HG02678 (cell line): ENCODE data around the gene CHMP4B.

Source experiments
- ATAC-seq: cut with Tn5 transposase; IDR thresholded peaks from one replicate; pipeline ENCODE4 v1.9.1; 2021; ENCODE audit warnings: mild to moderate bottlenecking, moderate library complexity; ENCODE audit not compliant: unreplicated experiment

The CHMP4B gene

DNA sequence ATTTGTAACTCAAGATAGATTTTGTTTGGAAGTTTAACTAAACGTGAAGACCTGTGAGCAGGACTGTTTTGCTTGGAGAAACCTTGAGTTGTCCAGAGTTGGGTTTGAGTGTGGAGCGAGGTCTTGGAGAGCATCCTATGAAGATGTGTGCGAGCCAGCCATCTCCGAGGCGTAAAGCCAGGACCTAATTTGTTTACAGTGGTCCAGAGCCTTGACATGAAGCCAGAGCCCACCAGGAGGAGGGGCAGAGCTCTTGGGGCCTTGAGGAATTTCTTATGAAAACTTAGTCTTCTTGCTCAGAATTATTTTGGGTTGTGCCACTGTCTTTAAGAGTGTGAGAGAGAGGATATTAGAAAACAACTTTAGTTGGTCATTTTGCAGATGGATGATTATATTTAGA lies 6.3 kb downstream of the CHMP4B start:
- no peak for ATAC-seq

DNA sequence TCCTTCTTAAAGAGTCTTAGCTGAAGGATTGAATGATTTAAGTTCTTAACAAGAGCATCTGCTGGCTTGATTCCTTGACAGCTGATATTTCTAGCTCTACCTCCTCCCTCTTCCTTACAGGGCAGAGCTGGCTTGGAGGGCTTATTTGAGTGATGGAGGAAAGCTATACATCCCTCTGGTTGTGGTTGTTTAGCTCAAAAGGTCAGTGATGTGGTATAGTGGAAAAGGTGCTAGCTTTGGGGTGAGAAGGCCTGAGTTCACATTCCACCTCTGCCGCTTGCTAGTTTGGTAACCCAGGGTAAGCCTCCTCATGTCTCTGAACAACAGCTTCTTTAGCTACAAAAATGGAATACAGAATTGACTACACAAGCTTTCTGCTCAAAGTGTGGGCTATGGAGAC lies 8.3 kb downstream of the CHMP4B start:
- no peak for ATAC-seq

DNA sequence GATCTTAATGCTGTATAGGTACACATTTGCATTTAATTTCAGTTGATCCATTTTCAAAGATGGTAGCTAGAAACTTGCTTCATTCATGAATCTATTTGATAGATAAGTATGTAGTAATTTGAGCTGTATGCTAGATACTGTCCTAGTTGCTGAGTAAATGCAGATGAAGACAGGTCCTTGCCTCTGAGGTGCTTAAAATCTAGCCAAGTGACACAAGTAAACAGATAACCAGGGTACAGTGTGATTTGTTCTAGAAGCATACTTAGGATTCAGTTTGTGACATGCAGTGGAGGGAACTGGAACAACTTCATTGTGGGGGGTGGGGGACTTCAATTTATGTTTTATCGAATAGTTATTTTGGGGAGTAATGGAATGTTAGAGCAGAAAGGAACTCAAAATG lies 9.2 kb downstream of the CHMP4B start:
- ATAC-seq: no peak

DNA sequence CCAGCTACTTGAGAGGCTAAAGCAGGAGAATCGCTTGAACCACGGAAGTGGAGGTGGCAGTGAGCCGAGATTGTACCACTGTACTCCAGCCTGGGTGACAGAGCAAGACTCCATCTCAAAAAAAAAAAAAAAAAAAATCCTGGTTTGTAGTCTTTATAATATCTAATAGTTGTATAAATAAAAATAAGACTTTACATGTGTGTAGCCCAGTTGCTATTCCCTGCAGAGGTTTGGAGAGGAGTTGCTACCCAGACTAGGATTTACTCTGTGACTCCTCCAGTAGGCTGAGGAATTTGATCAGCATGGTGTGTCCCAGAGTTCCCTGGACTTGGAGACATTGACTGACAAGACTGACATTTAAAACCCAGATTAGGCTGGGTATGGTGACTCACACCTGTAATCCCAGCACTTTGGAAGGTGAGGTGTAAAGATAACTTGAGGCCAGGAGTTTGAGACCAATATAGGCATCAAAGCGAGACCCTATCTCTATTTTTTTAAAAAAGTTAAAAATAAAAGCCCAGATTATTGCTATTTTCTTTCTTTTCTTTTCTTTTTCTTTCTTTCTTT lies 10.2 kb downstream of the CHMP4B start:
- ATAC-seq: no peak

DNA sequence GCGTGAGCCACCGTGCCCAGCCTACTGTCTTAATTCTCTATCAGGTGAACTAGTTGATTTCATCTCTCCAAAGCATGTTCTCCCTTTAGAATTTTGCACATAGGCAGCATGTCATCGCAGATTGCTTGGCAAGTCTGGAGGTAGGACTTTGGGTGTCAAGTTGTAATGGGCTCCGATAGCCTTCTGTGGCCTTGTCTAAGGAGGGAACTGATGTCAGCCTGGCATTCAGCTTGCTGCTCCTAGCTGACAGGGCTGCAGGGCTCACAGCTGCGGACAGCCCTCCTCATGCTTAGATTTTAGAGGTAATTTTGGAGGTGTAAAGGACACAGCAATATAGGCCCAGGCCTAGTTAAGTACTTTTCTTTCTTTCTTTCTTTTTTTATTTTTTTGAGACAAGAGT lies 11.3 kb downstream of the CHMP4B start:
- ATAC-seq: no peak

DNA sequence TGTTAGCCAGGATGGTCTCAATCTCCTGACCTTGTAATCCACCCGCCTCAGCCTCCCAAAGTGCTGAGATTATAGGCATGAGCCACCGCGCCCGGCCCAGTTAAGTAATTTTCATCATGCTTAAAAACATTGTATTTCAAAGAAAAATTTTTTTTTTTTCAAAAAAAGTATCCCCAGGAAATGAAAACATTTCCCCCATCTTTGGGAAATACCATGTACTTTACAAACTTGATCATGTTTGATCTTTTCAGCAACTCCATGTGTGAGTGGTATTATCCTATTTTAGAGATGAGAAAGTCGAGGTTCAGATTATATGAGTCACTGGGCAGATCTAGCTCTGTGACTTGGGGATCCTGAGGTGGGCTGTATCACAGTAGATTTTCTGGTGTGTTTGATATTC lies 11.8 kb downstream of the CHMP4B start:
- ATAC-seq: no peak

DNA sequence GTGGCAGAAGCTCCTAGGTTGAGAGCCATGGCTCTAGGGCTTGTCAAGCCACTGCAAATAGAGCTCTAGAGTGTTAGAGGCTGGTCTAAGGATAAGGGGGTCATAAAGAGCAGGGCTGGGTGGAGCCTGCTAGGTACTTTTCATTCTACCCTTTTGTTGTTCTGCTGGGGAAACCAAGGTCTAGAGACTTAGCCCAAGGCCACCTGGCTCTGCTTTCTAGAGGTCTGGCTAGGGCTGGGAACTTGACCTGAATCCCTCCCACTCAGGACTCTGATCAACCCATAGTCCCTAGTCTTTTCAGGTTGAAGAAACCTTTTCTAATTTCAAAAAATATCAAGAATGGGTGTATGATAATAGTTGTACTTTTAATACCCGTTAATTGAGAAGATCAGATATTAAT lies 13.7 kb downstream of the CHMP4B start:
- ATAC-seq: no peak

DNA sequence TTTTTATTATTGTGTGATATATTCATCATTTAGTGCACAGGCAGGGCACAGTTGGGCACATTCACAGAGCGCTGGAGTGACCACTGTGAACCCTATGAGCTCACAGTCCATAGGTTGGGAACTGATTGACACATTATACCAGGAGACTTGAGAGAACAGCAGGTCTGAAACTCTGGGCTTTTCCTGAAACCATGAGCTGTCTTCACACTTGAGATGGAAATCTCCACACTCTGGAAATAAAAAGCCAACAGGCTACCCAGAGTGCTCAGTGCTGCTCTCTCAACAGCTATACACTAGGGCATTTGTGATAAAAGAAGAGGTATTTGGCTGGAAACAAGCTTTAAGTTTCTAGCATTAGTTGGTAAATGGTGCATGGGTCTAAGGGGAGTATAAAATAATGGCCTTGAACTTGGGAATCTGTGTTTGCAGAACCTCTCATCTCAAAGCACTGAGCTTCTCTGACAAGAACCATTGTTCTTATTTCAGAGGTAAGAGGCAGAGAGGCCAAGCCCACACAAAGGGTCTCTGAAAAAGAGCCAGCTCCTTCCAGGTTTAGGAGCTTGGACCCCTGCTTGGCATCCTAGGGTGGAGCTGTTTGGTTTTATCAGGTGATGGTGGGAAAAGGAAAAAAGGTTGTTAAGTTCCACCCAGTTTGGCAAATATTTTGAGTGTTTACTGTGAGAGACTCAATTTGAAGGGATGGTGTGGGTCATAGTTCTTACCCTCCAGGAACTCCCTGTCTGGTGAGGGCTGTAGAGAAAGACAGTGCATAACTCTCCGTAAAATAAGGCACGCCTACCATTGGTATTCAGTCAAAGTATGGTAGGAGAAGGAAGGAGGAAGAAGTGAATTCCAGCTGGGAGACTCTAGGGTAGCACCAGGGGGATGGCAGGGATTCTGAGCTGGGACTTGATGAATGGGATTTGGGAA lies 14.5 kb downstream of the CHMP4B start:
- ATAC-seq: no peak

DNA sequence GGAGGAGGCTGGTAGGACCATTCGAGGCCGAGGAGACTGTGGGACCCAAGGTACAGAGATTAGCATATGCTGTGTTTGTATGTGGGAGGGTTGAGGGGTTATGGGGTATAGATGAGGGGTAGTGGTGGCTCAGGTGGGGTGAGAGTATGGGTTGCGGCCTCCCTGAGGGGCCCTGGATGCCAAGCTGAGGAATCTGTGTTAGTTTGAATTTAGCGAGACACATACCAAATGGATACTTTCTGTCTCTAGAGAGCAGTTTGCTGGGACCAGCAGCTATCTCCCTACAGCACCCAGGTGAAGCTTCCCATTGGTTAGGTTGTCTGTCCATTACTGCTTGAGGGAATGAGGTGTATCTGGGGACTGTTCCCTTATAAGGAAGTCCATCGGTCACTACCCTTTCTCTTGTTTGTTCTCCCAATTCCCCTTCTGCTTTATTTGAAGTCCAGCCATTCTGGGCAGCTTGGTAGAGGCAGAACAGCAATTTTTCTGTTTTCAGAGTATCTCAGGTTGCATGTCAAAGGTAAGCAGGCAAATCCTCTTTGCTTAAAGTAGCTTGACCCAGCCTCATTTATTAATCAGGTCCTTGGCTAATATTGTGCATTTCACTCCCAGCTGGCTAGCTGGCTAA lies 15.2 kb downstream of the CHMP4B start:
- no peak for ATAC-seq

DNA sequence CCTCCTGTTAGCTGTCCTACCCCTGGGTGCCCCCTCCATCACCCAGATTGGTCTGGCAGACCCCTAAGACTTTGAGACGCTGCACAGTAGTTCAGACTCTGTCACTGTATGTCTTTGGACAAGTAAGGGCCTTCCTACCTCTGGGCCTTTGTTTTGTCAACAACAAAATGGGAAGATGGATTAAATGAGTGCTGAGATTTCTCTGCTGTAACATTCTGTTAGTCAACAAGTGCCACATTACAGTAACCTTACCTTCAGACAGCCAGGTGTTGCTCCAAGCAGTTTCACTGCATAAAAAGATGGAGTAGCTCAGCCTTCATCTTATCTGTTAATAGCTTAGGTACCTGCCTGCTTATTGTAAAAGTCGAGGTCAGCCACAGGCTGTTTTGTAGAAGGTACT lies 16.0 kb downstream of the CHMP4B start:
- ATAC-seq: no peak

DNA sequence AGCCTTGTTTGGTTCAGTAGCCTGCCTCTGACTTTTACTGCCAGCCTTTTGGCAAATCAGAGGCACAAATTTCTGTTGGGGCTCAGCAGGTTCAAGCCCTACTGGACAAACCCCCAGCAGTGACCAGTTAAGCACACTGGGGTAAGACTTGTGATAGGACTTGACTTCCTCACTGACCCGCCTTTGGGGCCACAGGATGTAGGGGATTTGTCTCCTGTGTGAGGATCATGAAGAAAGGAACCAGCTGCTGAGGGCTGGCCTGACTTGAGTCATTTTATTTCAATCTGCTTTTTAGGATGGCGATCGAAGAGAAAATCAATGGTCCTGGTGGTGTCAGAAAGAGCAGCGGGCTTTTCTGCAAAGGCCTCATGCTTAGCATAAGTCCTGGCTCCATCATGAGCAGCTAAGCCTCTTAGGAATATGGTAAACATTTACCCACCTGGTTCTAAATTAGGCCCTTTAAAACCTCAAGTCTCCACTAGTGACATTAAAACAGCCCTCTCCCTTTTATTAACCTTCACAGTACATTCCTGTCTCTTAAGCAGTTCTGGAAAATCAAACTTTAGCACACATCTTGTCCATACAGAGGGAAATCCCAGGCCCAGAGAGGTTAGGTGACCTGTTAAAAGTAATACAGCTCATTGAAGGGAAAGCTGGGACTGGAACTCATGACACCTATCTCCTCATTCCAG lies 16.6 kb downstream of the CHMP4B start:
- ATAC-seq: no peak

DNA sequence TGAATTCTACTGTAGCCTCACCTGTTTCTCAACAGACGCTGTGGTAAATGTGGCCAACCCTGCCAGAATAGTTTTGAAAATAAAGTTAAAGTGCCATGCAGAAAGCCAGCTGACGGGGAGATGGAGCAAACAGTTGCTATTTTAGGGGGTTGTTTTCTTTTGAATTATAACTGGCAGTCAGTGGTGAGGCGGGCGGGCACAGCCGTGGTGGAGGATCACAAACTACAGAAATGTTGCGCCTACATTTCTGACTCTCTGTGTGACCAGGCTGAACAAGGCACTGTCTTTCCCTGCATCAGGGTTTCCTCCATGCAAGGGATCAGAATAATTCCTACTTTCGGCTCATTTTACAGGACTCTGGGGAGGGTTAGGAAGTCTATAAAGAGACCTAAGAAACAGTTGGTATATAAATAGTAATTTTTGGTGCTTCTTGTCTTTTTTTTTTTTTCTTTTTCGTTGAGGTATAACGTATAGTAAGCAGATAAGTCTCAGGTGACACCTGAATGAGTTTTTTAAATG lies 17.2 kb downstream of the CHMP4B start:
- no peak for ATAC-seq

DNA sequence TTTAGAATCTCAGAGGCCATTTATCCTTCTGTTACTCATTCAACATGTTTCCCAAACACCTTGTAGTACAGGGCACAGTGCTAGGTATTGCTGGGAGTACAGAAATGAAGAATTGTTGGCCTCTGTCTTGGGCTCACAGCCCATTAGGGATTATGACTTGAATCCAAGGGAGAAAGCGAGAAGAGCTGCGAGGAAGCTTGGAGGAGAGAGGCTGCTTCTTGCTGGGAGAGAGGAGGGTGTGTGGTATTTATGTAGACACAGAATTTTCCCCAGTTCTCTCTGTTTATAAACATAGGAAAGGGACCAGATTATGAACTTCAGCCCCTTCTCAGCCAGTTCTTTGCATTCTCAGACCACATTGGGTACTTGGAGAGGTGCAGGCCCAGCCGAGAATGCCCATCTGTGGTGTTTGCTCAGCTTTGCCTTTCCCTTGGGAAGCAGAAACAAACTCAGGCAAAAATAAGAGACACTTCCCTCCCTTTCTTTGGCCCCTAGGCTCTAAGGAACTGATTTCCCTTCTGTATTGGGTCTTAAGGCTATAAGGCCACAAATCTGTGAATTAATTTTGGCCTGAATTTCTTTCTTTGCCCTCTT lies 17.9 kb downstream of the CHMP4B start:
- no peak for ATAC-seq

DNA sequence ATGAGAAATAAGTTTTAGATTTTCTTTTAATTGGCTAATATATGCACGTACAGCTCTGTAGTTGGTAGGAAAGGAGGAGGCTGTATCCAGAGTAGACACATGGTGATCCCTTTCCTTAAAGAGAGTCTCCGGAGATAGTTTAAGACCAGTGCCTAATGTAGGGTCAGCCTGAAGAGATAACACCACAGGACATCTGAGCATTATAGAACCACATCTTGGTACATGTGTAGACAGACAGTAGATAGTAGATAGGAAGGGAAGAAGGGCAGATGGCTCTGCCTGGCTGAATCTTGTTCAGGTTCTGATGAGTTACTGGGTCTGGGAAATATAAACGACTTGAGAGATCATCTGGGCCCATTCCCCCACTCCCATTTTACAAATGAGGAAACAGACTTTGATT lies 18.5 kb downstream of the CHMP4B start:
- ATAC-seq: no peak

DNA sequence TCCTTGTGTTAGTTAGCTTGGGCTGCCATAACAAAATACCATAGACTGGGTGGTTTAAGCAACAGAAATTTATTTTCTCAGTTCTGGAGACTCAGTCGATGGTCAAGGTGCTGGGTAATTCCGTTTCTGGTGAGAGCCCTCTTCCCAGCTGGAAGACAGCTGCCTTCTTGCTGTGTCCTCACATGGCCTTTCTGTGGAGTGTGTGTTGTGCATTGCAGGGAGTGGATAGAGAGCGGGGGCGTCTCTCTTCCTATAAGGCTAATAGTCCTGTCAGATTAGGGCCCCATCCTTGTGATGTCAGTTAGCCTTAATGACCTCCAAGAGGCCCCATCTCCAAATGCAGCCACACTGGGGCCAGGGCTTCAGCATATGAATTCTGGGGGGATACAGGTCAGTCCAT lies 19.2 kb downstream of the CHMP4B start:
- ATAC-seq: no peak

DNA sequence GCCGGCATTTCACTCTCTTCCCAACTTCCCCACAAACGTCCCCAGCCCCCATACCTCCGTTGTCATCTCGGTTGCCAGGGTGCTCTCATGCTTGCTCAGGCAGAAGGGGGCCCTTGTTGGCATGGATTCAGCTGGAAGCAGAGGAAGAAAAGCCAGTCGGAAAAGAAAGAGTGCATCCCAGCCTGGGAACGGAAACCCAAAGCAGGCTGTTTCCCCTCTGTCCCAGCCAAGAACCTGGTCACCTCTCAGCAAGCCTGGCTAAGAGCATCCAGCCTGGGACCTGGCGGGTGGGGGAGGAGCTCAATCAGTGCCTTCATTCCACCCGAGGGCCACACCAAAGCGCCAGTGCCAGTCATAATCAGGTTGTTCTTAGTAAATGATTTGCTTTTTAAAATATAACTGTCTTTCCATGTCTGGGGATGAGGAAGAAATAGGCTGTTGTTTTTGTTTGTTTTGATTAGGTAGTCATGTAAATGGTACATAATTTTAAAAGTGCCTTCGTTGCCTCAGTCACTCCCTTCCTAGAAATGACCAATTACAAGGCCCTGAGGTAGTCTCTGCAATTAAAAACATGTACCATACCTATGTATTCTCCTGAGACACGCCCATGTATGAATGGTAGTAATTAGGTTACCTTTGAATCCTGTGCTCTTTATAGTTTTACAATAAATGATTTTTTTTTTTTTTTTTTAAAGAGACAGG lies 21.1 kb downstream of the CHMP4B start:
- no peak for ATAC-seq

DNA sequence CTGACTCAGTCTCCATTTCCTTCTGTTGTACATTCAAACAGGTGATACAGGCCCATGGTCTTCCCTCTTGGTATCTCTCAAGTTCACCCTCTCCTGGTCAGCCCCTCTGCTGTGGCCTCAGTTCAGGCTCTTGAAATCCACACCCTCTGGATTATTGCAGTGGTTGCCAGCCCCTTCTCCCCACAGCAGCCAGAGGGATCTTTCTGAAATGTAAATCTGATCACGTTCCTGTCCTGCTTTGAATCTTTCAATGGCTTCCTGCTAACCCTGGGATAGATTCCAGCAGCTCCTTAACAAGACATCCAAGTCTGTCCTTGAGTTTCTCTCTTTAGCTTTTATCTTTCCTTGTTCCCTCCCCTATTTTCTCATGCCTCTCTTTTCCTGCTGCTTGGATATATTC lies 22.2 kb downstream of the CHMP4B start:
- no peak for ATAC-seq

DNA sequence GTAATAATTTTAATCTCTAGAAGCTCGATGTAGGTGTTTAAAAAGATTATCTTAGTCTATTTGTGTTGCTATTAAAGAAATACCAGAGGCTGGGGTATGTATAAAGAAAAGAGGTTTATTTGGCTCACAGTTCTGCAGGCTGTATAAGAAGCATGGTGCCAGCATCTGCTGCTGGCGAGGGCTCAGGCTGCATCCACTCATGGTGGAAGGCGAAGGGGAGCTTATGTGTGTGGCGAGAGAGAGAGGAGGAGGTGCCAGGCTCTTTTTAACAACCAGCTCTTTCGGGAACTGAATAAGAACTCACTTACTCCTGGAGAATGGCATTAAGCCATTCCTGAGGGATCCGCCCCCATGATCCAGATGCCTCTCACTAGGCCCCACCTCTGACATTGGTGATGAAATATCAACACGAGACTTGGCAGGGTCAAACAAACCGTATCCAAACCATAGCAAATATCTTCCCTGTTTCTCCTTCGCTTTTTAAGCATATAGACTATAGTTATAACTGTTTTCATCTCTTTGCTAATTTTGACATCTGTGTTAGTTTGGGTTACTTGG lies 24.5 kb downstream of the CHMP4B start:
- no peak for ATAC-seq

DNA sequence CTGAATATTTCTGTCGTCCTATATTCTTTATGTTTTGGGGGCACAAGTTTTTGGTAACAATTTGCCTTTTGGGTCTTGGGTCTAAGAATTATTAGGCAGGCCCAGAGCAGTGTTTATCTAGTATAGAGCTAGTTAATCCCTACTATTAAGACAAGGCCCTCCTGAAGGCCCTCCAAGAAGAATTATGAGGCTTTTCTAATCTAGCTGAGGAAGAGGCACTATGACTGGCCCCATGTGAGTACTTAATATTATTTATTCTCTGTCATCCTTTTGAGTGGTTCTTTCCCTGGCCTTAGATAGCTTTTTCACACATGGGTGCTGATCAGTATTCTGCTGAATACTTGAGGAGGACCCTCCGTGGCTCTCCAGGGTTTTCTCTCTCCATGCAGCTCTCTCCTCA lies 25.1 kb downstream of the CHMP4B start:
- ATAC-seq: no peak
